ENCODE measurements around the gene FASLG. TPM values are rescaled to one million over a fixed set of nuclear protein-coding genes. Genes with fewer than 3 reads are reported as not detected.

FASLG gene
- total RNA-seq, 4 donors from 2014 or later = 0.33 TPM; not detected in 3

DNA sequence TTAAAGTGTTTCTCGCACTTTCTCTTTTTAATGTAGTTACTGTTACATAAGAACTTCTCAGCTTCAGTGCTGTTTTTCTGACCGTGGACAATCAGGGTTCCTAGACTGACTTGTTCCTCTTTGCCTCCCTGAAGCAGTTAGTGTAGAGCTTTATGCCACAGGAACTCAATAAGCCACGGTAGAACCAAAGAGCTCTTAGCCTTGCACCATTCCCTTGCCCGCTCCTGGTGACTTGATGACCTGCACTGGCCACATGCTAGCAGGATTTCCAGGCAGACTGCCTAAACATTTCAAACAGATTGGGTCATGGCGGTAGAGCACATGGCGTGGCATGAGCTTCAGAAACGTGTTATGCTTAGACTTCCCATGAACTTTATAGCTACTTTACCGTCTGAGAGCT lies 18.8 kb upstream of the FASLG start:
- intact Hi-C loops (cut with DNase I) = no loop called here

DNA sequence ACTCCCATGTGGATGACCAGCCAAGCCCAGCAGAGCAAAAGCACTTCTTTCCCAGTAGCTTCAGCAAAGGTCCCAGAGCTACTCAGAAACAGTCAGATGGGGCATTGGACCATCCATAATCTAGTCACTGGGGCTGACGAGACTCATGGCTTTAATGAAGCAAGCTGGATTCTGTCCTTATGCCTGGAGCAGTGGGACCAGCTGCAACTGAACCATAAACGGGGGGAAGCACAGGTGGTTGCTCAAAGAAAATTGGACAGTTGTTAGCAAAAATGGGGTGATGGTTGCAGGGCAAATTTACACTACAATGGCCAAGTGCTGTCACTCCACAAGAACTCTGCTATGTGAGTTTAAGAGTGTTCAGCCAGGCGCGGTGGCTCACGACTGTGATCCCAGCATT lies 17.4 kb upstream of the FASLG start:
- no peaks in the 10 kb centered on the region for H3K36me3 ChIP-seq
- intact Hi-C loops (cut with DNase I) = no loop called here
- 93% methylated on average over 4 of the region's 5 CpGs for WGBS
- no peak for DNase-seq (ENCODE audit: extremely low spot score)
- H3K9me3 ChIP-seq = no peaks in the 10 kb centered on the region
- H3K27me3 ChIP-seq = no peaks in the 10 kb centered on the region
- H3K27ac ChIP-seq (replicated peaks in 1 of 4) = no peak overlapping the region
- H3K4me3 ChIP-seq = no peak overlapping the region
- H3K4me1 ChIP-seq = no peaks in the 10 kb centered on the region
- TF ChIP-seq EP300 (IDR thresholded peaks at IDR 0.05) = no peak
- no peak for TF ChIP-seq POLR2A (IDR thresholded peaks at IDR 0.05; ENCODE audit: low read depth)
- TF ChIP-seq POLR2AphosphoS5 (IDR thresholded peaks at IDR 0.05) = no peak
- TF ChIP-seq, protein P1, sequence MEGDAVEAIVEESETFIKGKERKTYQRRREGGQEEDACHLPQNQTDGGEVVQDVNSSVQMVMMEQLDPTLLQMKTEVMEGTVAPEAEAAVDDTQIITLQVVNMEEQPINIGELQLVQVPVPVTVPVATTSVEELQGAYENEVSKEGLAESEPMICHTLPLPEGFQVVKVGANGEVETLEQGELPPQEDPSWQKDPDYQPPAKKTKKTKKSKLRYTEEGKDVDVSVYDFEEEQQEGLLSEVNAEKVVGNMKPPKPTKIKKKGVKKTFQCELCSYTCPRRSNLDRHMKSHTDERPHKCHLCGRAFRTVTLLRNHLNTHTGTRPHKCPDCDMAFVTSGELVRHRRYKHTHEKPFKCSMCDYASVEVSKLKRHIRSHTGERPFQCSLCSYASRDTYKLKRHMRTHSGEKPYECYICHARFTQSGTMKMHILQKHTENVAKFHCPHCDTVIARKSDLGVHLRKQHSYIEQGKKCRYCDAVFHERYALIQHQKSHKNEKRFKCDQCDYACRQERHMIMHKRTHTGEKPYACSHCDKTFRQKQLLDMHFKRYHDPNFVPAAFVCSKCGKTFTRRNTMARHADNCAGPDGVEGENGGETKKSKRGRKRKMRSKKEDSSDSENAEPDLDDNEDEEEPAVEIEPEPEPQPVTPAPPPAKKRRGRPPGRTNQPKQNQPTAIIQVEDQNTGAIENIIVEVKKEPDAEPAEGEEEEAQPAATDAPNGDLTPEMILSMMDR (IDR thresholded peaks at IDR 0.05) = no peak

More for the DNA sequence above, 18.8 kb upstream of the FASLG start:
- Histone ChIP-seq H3K4me1 (no peaks in the 10 kb centered on the region), H3K27me3 (no peaks in the 10 kb centered on the region), H3K27ac (replicated peaks in 1 of 4) (no peak overlapping the region), H3K36me3 (no peaks in the 10 kb centered on the region), H3K4me3 (no peak overlapping the region), H3K9me3 (no peaks in the 10 kb centered on the region)
- DNase-seq (ENCODE audit: extremely low spot score) = no peak
- WGBS = 86% methylated on average over 8 of the region's 8 CpGs
- TF ChIP-seq POLR2A (IDR thresholded peaks at IDR 0.05; ENCODE audit: low read depth) (no peak), EP300 (IDR thresholded peaks at IDR 0.05) (no peak), POLR2AphosphoS5 (IDR thresholded peaks at IDR 0.05) (no peak)
- TF ChIP-seq, protein P1 (IDR thresholded peaks at IDR 0.05) = no peak

DNA sequence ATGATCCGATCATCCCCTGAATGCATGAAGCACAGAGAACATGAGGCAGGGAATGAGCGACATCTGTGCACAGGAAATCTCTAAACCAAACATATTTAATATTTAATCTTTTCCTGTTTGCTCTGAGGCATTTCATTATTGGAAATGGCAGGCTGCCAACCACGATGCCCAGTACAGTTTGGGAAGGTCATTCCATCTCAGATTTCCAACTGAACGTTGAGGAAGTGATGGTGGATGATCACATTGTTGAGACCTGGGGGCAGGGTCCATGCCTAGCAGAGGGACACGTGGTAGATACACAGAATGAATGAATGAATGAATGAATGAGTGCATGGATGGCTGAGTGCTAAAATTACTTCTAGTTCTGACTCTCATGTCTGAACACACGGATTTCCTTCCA lies 15.9 kb upstream of the FASLG start:
- no peak overlapping the region for H3K27ac ChIP-seq (replicated peaks in 1 of 4)
- no peaks in the 10 kb centered on the region for H3K4me1 ChIP-seq
- H3K9me3 ChIP-seq = no peaks in the 10 kb centered on the region
- TF ChIP-seq POLR2AphosphoS5 (IDR thresholded peaks at IDR 0.05) (no peak), POLR2A (IDR thresholded peaks at IDR 0.05; ENCODE audit: low read depth) (no peak), EP300 (IDR thresholded peaks at IDR 0.05) (no peak)
- TF ChIP-seq, protein P1 (IDR thresholded peaks at IDR 0.05) = no peak
- DNase-seq (ENCODE audit: extremely low spot score) = no peak
- intact Hi-C loops (cut with DNase I) = no loop called here
- no peaks in the 10 kb centered on the region for H3K36me3 ChIP-seq
- H3K27me3 ChIP-seq = no peaks in the 10 kb centered on the region
- no peak overlapping the region for H3K4me3 ChIP-seq
- 61% methylated on average over 6 of the region's 6 CpGs for WGBS

DNA sequence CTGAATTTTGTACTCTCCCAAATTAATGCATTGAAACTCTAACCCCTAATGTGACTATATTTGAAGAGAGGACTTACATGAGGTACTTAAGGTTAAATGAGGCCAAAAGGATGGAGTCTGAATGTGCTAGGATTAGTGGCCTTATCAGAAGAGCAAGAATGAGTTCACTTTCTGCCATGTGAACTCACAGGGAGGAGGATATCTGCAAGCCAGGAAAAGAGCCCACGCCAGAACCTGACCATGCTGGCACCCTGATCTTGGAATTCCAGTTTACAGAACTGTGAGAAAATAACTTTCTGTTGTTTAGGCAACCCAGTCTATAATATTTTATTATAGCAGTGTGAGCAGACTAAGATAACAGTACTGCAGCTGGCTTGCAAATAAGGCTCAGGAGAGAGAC lies 12.2 kb upstream of the FASLG start:
- Histone ChIP-seq H3K4me3 (no peak overlapping the region), H3K27ac (replicated peaks in 1 of 4) (no peak overlapping the region), H3K4me1 (no peaks in the 10 kb centered on the region), H3K36me3 (no peaks in the 10 kb centered on the region), H3K9me3 (no peaks in the 10 kb centered on the region), H3K27me3 (no peaks in the 10 kb centered on the region)
- TF ChIP-seq POLR2A (IDR thresholded peaks at IDR 0.05; ENCODE audit: low read depth) (no peak), EP300 (IDR thresholded peaks at IDR 0.05) (no peak), POLR2AphosphoS5 (IDR thresholded peaks at IDR 0.05) (no peak)
- TF ChIP-seq, protein P1 (IDR thresholded peaks at IDR 0.05) = no peak
- 100% methylated on average over 1 of the region's 1 CpG for WGBS
- DNase-seq (ENCODE audit: extremely low spot score) = no peak
- intact Hi-C loops (cut with DNase I) = no loop called here

DNA sequence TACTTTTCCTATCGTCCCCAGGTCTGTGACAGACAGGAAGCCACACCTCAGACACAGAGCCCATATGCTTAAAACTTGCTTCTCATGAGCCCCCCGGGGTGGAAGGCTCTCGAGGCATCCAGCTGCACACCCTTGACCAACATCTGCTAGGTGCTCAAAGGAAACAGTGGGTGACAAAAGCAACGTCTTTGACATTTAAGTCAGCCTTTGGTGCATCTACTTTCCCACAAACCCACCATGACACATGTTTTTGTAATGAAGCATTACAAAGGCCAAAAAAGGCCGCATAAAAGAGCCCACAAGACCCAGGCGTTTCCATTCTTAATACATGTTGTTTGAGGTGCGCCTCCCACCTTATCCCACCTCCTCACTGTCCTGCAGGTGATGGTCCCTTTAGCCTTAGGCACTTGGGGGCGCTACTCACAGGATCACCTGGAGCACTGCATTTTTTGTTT lies 11.8 kb upstream of the FASLG start:
- no peaks in the 10 kb centered on the region for H3K27me3 ChIP-seq
- no peaks in the 10 kb centered on the region for H3K9me3 ChIP-seq
- no peak for DNase-seq (ENCODE audit: extremely low spot score)
- intact Hi-C loops (cut with DNase I) = no loop called here
- no peak overlapping the region for H3K4me3 ChIP-seq
- 71% methylated on average over 7 of the region's 8 CpGs for WGBS
- no peaks in the 10 kb centered on the region for H3K36me3 ChIP-seq
- TF ChIP-seq EP300 (IDR thresholded peaks at IDR 0.05) (no peak), POLR2AphosphoS5 (IDR thresholded peaks at IDR 0.05) (no peak), POLR2A (IDR thresholded peaks at IDR 0.05; ENCODE audit: low read depth) (no peak)
- TF ChIP-seq, protein P1 (IDR thresholded peaks at IDR 0.05) = no peak
- no peaks in the 10 kb centered on the region for H3K4me1 ChIP-seq
- no peak overlapping the region for H3K27ac ChIP-seq (replicated peaks in 1 of 4)
